PC-9 (cell line): ENCODE results near the gene TCP10L.

Experiments used
- EZH2 ChIP-seq: fragments of 200-600 bp; sonication (generic); IDR thresholded peaks from 2 replicates; pipeline ENCODE4 v1.8.0; 2017; ENCODE audit warnings: antibody characterized with exemption, low read depth
- TF ChIP-seq, protein P1 (sequence below): fragments of 200-600 bp; sonication (generic); conservative IDR thresholded peaks from 2 replicates; pipeline ENCODE4 v1.6.1; 2017; ENCODE audit warnings: mixed run types, antibody characterized with exemption, mild to moderate bottlenecking, moderate library complexity

DNA sequence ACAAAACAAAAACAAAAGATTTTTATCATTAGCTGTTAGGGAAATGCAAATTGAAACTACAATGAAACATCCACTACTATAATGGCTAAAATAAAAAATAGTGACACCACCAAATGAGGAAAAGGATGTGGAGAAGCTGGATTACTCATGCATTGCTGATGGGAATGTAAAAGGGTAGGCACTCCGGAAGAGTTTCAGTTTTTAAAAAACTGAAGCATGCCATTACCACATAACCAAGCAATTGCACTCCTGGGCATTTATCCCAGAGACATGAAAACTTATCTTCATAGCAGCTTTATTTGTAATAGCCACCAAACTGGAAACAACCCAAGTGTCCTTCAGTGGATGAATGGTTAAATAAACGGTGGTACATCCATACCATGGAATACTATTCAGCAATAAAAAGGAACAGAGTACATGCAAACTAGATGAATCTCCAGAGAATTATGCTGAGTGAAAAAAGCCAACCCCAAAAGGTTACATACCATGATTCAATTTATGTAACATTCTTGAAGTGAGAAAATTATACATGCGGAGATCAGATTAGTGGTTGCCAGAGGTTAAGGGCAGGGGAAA is 41.4 kb upstream of the TCP10L start:
- TF ChIP-seq, protein P1, sequence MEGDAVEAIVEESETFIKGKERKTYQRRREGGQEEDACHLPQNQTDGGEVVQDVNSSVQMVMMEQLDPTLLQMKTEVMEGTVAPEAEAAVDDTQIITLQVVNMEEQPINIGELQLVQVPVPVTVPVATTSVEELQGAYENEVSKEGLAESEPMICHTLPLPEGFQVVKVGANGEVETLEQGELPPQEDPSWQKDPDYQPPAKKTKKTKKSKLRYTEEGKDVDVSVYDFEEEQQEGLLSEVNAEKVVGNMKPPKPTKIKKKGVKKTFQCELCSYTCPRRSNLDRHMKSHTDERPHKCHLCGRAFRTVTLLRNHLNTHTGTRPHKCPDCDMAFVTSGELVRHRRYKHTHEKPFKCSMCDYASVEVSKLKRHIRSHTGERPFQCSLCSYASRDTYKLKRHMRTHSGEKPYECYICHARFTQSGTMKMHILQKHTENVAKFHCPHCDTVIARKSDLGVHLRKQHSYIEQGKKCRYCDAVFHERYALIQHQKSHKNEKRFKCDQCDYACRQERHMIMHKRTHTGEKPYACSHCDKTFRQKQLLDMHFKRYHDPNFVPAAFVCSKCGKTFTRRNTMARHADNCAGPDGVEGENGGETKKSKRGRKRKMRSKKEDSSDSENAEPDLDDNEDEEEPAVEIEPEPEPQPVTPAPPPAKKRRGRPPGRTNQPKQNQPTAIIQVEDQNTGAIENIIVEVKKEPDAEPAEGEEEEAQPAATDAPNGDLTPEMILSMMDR = no peak
- no peak for TF ChIP-seq EZH2
